PC-9 (cell line): Measurements from ENCODE around the gene LIN52. TPM values are rescaled to one million over a fixed set of nuclear protein-coding genes. Genes with fewer than 3 reads are reported as not detected.
"Not testable (repeated sequence)": the region's sequence is repeated elsewhere in the genome, so short reads cannot be mapped to it uniquely, and the experiment has no call there.

Experiments
- BruUV-seq: library from RNA; stranded (reverse); fragments of 400-500 nt; replicated peaks from 2 replicates; lab custom pipeline; 2021; lab: Mats Ljungman, UMichigan
- CTCF ChIA-PET: fragments of 300-600 bp; sonication (Branson Sonifier 250); formaldehyde crosslinking; loops from one replicate; lab custom pipeline; 2022; ENCODE audit warnings: antibody characterized with exemption; lab: Charles Lee
- POLR2A ChIA-PET: fragments of 300-600 bp; sonication (Branson Sonifier 250); formaldehyde crosslinking; loops from one replicate; lab custom pipeline; 2022; ENCODE audit warnings: antibody characterized with exemption; ENCODE audit not compliant: unreplicated experiment; lab: Charles Lee
- DNase-seq, 2 experiments: peaks; one replicate each; pipeline versions ENCODE4 v3.0.0 to v3.0.0-alpha.2; 2015 to 2022; ENCODE audit warnings: mixed read lengths in 1 of 2
- H2AFZ ChIP-seq: fragments of 200-600 bp; sonication (generic); 2 replicates; pipeline ENCODE4 v1.8.1; 2017; ENCODE audit warnings: antibody characterized with exemption
- H3F3A ChIP-seq: fragments of 200-600 bp; sonication (generic); 2 replicates; pipeline ENCODE4 v1.8.1; 2017; ENCODE audit warnings: antibody characterized with exemption, mild to moderate bottlenecking, low read depth; ENCODE audit not compliant: insufficient read depth
- H3K27ac ChIP-seq: fragments of 200-600 bp; sonication (generic); 2 replicates; pipeline ENCODE4 v1.6.1; 2016; ENCODE audit warnings: mixed run types
- H3K27me3 ChIP-seq: fragments of 200-600 bp; sonication (generic); 2 replicates; pipeline ENCODE4 v1.6.1; 2016; ENCODE audit warnings: low read depth, mixed run types; ENCODE audit not compliant: insufficient read depth
- H3K36me3 ChIP-seq: fragments of 200-600 bp; sonication (generic); 2 replicates; pipeline ENCODE4 v1.6.1; 2016; ENCODE audit warnings: low read depth, mixed run types
- H3K4me1 ChIP-seq: fragments of 200-600 bp; sonication (generic); replicated peaks from 2 replicates; pipeline ENCODE4 v1.6.1; 2016; ENCODE audit warnings: mixed run types; ENCODE audit not compliant: insufficient read depth
- H3K4me2 ChIP-seq: fragments of 200-600 bp; sonication (generic); 2 replicates; pipeline ENCODE4 v1.6.1; 2017; ENCODE audit warnings: mixed run types
- H3K4me3 ChIP-seq: fragments of 200-600 bp; sonication (generic); 2 replicates; pipeline ENCODE4 v1.6.1; 2016; ENCODE audit warnings: mixed run types
- H3K79me2 ChIP-seq: fragments of 200-600 bp; sonication (generic); 2 replicates; pipeline ENCODE4 v1.6.1; 2017; ENCODE audit warnings: low read depth, mixed run types
- H3K9me2 ChIP-seq: fragments of 200-600 bp; sonication (generic); 2 replicates; pipeline ENCODE4 v1.8.1; 2017; ENCODE audit warnings: mild to moderate bottlenecking; ENCODE audit not compliant: insufficient read depth
- H3K9me3 ChIP-seq: fragments of 200-600 bp; sonication (generic); 2 replicates; pipeline ENCODE4 v1.8.1; 2016; ENCODE audit warnings: low read depth; ENCODE audit not compliant: insufficient read depth
- H4K20me1 ChIP-seq: fragments of 200-600 bp; sonication (generic); 2 replicates; pipeline ENCODE4 v1.8.1; 2017; ENCODE audit not compliant: insufficient read depth
- EZH2 ChIP-seq: fragments of 200-600 bp; sonication (generic); IDR thresholded peaks from 2 replicates; pipeline ENCODE4 v1.8.0; 2017; ENCODE audit warnings: antibody characterized with exemption, low read depth
- intact Hi-C: fragments of 100-400 bp; cut with micrococcal nuclease; formaldehyde crosslinking; loops from one replicate; pipeline ENCODE4 v1.10.0; 2022; ENCODE audit not compliant: unreplicated experiment
- total RNA-seq: library from RNA; stranded (reverse); gene quantifications from 2 replicates; pipeline ENCODE4 v1.2.3, GENCODE V29; 2021
- TF ChIP-seq, protein P1 (sequence below): fragments of 200-600 bp; sonication (generic); conservative IDR thresholded peaks from 2 replicates; pipeline ENCODE4 v1.6.1; 2017; ENCODE audit warnings: mixed run types, antibody characterized with exemption, mild to moderate bottlenecking, moderate library complexity

The LIN52 gene
- total RNA-seq, 1 experiment from 2014 or later: 18.8 TPM

DNA sequence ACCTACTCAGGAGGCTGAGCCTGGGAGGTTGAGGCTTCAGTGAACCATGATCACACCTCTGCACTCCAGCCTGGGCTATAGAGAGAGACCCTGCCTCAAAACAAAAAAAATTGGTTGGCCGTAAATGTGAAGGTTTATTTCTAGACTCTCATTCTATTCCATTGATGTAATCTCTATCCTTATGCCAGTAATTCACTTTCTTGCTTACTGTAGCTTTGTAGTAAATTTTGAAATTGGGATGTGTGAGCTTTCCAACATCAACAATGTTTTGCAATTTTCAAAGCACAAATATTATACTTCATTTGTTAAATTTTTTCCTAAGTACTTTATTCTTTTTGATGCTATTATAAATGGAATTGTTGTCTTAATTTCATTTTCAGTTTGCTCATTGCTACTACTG, 24.6 kb downstream of the LIN52 start:
- Histone ChIP-seq H3K9me3 (no peaks in the 10 kb centered on the region), H3K79me2 (no peaks in the 10 kb centered on the region), H3K27me3 (no peaks in the 10 kb centered on the region), H3K9me2 (no peaks in the 10 kb centered on the region), H2AFZ (no peak overlapping the region), H4K20me1 (0 out of 2 replicates have a peak, but pooled peaks cover 4% of the 10 kb centered on the region), H3K4me3 (no peak overlapping the region), H3F3A (no peaks in the 10 kb centered on the region), H3K4me1 (no peaks in the 10 kb centered on the region), H3K27ac (no peak overlapping the region), H3K4me2 (no peak overlapping the region), H3K36me3 (no peaks in the 10 kb centered on the region)
- no TSS peak for BruUV-seq
- intact Hi-C loops: no loop called here
- CTCF ChIA-PET: no interaction called here
- no peak for DNase-seq
- POLR2A ChIA-PET: no interaction called here
- TF ChIP-seq EZH2: no peak
- TF ChIP-seq, protein P1, sequence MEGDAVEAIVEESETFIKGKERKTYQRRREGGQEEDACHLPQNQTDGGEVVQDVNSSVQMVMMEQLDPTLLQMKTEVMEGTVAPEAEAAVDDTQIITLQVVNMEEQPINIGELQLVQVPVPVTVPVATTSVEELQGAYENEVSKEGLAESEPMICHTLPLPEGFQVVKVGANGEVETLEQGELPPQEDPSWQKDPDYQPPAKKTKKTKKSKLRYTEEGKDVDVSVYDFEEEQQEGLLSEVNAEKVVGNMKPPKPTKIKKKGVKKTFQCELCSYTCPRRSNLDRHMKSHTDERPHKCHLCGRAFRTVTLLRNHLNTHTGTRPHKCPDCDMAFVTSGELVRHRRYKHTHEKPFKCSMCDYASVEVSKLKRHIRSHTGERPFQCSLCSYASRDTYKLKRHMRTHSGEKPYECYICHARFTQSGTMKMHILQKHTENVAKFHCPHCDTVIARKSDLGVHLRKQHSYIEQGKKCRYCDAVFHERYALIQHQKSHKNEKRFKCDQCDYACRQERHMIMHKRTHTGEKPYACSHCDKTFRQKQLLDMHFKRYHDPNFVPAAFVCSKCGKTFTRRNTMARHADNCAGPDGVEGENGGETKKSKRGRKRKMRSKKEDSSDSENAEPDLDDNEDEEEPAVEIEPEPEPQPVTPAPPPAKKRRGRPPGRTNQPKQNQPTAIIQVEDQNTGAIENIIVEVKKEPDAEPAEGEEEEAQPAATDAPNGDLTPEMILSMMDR: no peak

DNA sequence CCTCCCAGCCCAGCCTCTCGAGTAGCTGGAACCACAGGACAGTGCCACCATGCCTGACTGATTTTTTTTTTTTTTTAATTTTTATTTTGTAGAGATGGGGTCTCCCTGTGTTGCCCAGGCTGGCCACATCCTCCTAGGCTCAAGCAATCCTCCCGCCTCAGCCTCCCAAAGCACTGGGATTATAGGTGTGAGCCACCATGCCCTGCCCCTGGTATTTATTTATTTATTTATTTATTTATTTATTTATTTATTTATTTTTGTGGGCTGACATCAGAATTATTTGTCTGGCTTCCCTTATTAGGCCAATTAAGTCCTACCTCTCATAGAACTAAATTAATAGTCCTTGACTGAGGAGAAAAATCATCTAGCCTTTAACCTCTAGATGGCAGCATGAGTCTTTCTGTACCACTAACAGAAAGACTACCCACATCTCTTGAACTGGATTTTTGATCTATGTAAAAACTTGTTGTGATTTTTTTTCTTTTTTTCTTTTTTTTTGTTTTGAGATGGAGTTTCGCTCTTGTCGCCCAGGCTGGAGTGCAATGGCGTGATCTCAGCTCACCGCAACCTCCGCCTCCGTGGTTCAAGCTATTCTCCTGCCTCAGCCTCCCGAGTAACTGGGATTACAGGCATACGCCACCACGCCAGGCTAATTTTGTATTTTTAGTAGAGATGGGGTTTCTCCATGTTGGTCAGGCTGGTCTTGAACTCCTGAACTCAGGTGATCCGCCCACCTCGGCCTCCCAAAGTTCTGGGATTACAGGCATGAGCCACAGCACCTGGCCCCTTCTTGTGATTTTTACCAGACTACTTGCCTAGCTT, 26.9 kb downstream of the LIN52 start:
- not testable (repeated sequence) for H3K27me3 ChIP-seq, H3K36me3 ChIP-seq, H3K4me3 ChIP-seq, H3K27ac ChIP-seq, H2AFZ ChIP-seq, H3K79me2 ChIP-seq, H4K20me1 ChIP-seq, BruUV-seq, H3K4me2 ChIP-seq, H3K4me1 ChIP-seq, H3F3A ChIP-seq, H3K9me3 ChIP-seq, H3K9me2 ChIP-seq
- ChIA-PET CTCF (interaction anchor here (0.5 to 1.3 kb wide), 15 partner anchors 11 to 637 kb away, joined by 3 to 8 read pairs (median 3); no protein-coding TSS in a partner anchor), POLR2A (interaction anchor here (0.7 kb wide), 1 partner anchor 26 kb away, joined by 10 read pairs; no protein-coding TSS in a partner anchor)
- TF ChIP-seq, protein P1: peak; percentile 82
- peak; percentile 12 to 63 for DNase-seq
- intact Hi-C loops: loop anchor here (1.0 to 10.0 kb wide), 5 partner anchors 140 to 973 kb away; no protein-coding TSS in a partner anchor

DNA sequence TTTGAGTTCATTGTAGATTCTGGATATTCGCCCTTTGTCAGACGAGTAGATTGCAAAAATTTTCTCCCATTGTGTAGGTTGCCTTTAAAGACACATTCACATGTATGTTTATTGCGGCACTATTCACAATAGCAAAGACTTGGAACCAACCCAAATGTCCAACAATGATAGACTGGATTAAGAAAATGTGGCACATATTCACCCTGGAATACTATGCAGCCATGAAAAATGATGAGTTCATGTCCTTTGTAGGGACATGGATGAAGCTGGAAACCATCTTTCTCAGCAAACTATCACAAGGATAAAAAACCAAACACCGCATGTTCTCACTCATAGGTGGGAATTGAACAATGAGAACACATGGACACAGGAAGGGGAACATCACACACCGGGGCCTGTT, 40.7 kb downstream of the LIN52 start:
- H3K79me2 ChIP-seq, H4K20me1 ChIP-seq, H3K4me2 ChIP-seq, H3F3A ChIP-seq, CTCF ChIA-PET, H3K36me3 ChIP-seq, BruUV-seq, intact Hi-C loops, DNase-seq, H3K4me3 ChIP-seq, H3K27ac ChIP-seq, POLR2A ChIA-PET, H3K4me1 ChIP-seq, H2AFZ ChIP-seq, H3K27me3 ChIP-seq, H3K9me3 ChIP-seq, H3K9me2 ChIP-seq: not testable (repeated sequence)
